ENCODE results near the gene MS4A14.
"Not testable (repeated sequence)": the region's sequence is repeated elsewhere in the genome, so short reads cannot be mapped to it uniquely, and the experiment has no call there.

GRCh38 chr11:60366262-60366904 is 29.9 kb upstream of the MS4A14 start:
- not testable (repeated sequence) for TF ChIP-seq CTCF, POLR2A (IDR thresholded peaks at IDR 0.05)

Data from tibial nerve (tissue), 3 donors.